Psoas muscle (tissue), 8 donors: ENCODE data around the gene MBP. TPM values are rescaled to one million over a fixed set of nuclear protein-coding genes. Genes with fewer than 3 reads are reported as not detected.

ENCODE experiments used
- ATAC-seq, 4 donors: fragments of 200-7000 bp; cut with Tn5 transposase; one replicate each; pipeline ENCODE4 v1.9.1; 2020; ENCODE audit warnings: moderate library complexity in 3 of 4, mild to moderate bottlenecking in 2 of 4
- DNase-seq, 2 donors: peaks; one replicate each; pipeline ENCODE4 v3.0.0-alpha.2; 2020
- H3K27ac ChIP-seq: fragments of 200-600 bp; one replicate; pipeline ENCODE4 v1.8.0; 2022
- H3K27me3 ChIP-seq, 3 donors: fragments of 200-600 bp in 1 of 3; one replicate each; pipeline versions ENCODE4 v1.6.1 to v1.8.0; 2013 to 2022; ENCODE audit warnings: low read length in 2 of 3, mild to moderate bottlenecking in 2 of 3, moderate library complexity in 1 of 3; ENCODE audit not compliant: insufficient read depth in 3 of 3
- H3K36me3 ChIP-seq, 2 donors: fragments of 200-600 bp in 1 of 2; one replicate each; pipeline versions ENCODE4 v1.6.1 to v1.8.0; 2013 to 2022; ENCODE audit warnings: low read depth in 1 of 2, mild to moderate bottlenecking in 1 of 2, moderate library complexity in 1 of 2; ENCODE audit not compliant: insufficient read depth in 1 of 2
- H3K4me1 ChIP-seq: fragments of 200-600 bp; one replicate; pipeline ENCODE4 v1.8.0; 2022
- H3K4me3 ChIP-seq: fragments of 200-600 bp; one replicate; pipeline ENCODE4 v1.8.0; 2022; ENCODE audit warnings: mild to moderate bottlenecking
- H3K9me3 ChIP-seq: fragments of 200-600 bp; one replicate; pipeline ENCODE4 v1.8.0; 2022
- WGBS, 3 donors: extraction: QIAGEN DNeasy Blood & Tissue Kit; methylation state at CpG; one replicate each; pipeline versions ENCODE4 v1.1.6 to v1.1.7; 2013; 5-methylcytosine and 5-hydroxymethylcytosine counted together
- intact Hi-C, 2 donors: fragments of 100-400 bp; cut with DNase I; formaldehyde crosslinking; loops; one replicate each; pipeline versions ENCODE4 v1.11.0 to v1.14.2; 2022
- polyA plus RNA-seq, 3 donors: library from polyadenylated mRNA; stranded (reverse); fragments of 200-250 nt; gene quantifications; one replicate each; pipeline ENCODE4 v1.2.3, GENCODE V29; 2013
- total RNA-seq, 4 donors: library from RNA; stranded (reverse); fragmentation: NEBNext Ultra II Directional in 2 of 4; extraction: Animal tissue kit (Norgen Biotek cat#: 25700) in 2 of 4; gene quantifications; one replicate each; pipeline versions ENCODE4 v1.2.1 to v1.2.4, GENCODE V29; 2021 to 2023
- TF ChIP-seq, protein P1 (sequence below): fragments of 200-600 bp; IDR thresholded peaks from one replicate; pipeline ENCODE4 v1.8.0; 2022; ENCODE audit warnings: antibody characterized with exemption
- donor health status: healthy with polysubstance abuse.
- donor health status: DM: no; HTN: no; CAD: no; lungs with moderate emphysema.
- donor health status: Bipolar disorder and iron deficiency.
- donor health status: healthy.
- donor health status: DM: yes; HTN: yes; CAD: no.
- donor health status: DM: no; HTN: no; CAD: no.
- donor health status: DM: no; HTN: no; CAD: no.
- donor health status: DM: yes; HTN: yes; CAD: no.

Gene MBP
- total and polyA plus RNA-seq, 7 donors, result 16.4 to 88.2 (median 51.6) TPM

DNA sequence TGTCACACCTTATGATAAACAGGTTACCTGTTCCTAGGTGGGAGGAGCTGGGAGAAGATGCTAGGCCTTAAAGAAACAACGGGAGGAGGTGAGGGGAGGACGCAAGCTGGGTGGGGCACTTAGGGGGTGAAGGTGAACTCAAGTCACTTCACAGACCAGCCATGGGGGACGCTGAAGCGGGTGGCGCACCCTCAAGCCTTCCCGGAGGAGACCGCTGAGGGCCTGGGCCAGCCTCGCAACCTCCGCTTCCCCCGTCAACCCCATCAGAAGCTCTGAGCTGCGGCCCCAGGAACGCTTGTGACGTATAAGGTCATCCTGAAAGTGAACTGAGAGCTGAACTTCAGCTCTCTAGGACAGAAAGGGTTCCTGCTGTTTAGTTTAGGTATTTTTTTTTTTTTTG lies 133.5 kb downstream of the MBP start:
- Histone ChIP-seq H3K27ac (no peak overlapping the region), H3K4me3 (no peak overlapping the region), H3K9me3 (no peaks in the 10 kb centered on the region), H3K36me3 (no peaks in the 10 kb centered on the region), H3K27me3 (no peaks in the 10 kb centered on the region), H3K4me1 (peaks cover 4% of the 10 kb centered on the region)
- no peak for ATAC-seq
- intact Hi-C loops, result loop anchor here in 1 of 2 donors (2.0 kb wide), 1 partner anchor 62 kb away; no protein-coding TSS in a partner anchor
- WGBS, 3 donors, result 88 to 93% (median 92%) methylated on average over 13 of the region's 13 CpGs
- DNase-seq, result no peak
- TF ChIP-seq, protein P1, sequence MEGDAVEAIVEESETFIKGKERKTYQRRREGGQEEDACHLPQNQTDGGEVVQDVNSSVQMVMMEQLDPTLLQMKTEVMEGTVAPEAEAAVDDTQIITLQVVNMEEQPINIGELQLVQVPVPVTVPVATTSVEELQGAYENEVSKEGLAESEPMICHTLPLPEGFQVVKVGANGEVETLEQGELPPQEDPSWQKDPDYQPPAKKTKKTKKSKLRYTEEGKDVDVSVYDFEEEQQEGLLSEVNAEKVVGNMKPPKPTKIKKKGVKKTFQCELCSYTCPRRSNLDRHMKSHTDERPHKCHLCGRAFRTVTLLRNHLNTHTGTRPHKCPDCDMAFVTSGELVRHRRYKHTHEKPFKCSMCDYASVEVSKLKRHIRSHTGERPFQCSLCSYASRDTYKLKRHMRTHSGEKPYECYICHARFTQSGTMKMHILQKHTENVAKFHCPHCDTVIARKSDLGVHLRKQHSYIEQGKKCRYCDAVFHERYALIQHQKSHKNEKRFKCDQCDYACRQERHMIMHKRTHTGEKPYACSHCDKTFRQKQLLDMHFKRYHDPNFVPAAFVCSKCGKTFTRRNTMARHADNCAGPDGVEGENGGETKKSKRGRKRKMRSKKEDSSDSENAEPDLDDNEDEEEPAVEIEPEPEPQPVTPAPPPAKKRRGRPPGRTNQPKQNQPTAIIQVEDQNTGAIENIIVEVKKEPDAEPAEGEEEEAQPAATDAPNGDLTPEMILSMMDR, result no peak

DNA sequence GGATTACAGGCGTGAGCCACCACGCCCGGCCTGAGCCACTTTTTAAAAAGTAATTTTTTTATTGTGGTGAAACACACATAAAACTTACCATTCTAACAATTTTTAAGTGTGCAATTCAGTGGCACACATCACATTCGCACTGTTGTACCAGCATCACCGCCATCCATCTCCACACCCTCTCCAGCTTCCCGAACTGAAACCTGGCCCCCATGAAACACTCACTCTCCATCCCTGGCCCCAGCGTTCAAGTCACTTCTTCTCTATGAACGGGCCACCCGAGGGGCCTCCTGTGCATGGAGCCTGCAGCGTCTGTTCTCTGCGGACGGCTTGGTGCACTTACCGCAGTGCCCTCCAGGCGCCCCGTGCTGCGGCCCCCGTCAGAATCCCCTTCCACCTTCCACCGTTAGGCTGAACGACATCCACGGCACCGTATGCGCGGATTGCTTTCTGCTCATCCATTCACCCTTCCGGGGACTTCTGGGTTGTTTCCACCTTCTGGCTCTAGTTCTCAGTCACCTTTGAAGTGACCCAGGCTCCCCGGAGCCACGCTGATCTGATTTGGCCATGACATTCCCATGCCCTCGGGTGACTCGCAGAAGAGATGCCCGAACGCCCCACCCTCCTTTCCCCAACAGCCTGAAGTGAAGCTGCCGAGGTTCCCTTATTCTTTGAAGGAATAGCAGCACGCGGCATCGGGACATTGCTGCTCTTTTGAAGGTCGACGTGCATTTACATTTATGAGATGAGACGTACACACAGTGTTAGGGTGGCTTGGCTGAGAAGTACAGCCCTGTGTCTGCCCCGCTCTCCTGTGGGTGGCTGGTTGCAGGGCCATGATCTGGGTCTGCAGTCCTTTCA lies 134.4 kb downstream of the MBP start:
- no peak for DNase-seq
- intact Hi-C loops, result loop anchor here in 1 of 2 donors (2.0 kb wide), 1 partner anchor 63 kb away; no protein-coding TSS in a partner anchor
- Histone ChIP-seq H3K9me3 (no peaks in the 10 kb centered on the region), H3K4me3 (no peak overlapping the region), H3K4me1 (peaks cover 3% of the 10 kb centered on the region), H3K27ac (no peak overlapping the region), H3K27me3 (no peaks in the 10 kb centered on the region), H3K36me3 (no peaks in the 10 kb centered on the region)
- no peak for ATAC-seq
- TF ChIP-seq, protein P1, result no peak
- WGBS, 3 donors, result 85 to 91% (median 88%) methylated on average over 38 of the region's 38 CpGs

DNA sequence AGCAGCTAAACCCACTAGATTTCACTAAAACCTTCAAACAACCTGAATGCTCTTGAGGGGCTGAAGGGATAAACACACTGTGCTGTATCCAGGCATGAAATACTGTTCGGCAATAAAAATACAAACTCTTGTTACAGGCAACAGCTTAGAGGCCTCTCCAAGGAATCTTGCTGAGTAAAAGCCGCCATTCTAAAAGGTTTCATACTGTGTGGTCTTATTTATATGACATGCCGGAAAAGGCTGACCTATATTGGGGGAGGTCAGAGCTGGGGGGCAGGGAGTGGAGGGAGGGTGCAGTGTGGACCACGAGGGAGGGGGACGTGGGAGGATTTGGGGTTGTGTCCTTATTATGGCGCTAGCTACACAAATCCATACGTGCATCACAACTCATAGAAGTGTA lies 136.2 kb downstream of the MBP start:
- TF ChIP-seq, protein P1, result no peak
- Histone ChIP-seq H3K27ac (no peak overlapping the region), H3K4me1 (no peaks in the 10 kb centered on the region), H3K4me3 (no peak overlapping the region), H3K27me3 (no peaks in the 10 kb centered on the region), H3K36me3 (no peaks in the 10 kb centered on the region), H3K9me3 (no peaks in the 10 kb centered on the region)
- no peak for DNase-seq
- WGBS, 3 donors, result 84 to 93% (median 88%) methylated on average over 7 of the region's 7 CpGs
- ATAC-seq, result no peak
- intact Hi-C loops, result no loop called here

DNA sequence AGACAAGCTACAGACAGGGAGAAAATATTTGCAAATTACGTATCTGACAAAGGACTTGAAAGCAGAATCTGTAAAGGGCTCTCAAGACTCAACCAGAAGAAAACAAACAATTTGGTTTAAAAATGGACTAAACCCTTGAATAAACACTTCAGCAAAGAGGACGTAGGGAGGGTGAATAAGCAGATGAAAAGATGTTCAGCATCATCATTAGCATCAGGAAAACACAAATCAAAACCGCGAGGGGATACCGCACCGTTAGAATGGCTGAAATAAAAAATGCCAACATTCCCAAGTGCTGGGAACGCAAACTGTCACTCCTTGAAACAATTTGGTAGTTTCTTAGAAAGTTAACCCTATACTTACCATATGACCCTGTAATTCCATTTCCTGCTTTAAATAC lies 136.7 kb downstream of the MBP start:
- DNase-seq (no peak), ATAC-seq (no peak)
- intact Hi-C loops, result no loop called here
- H3K36me3 ChIP-seq, result no peaks in the 10 kb centered on the region
- H3K9me3 ChIP-seq, result no peaks in the 10 kb centered on the region
- WGBS, 3 donors, result 59 to 69% (median 64%) methylated on average over 7 of the region's 7 CpGs
- no peaks in the 10 kb centered on the region for H3K27me3 ChIP-seq
- TF ChIP-seq, protein P1, result no peak
- no peaks in the 10 kb centered on the region for H3K4me1 ChIP-seq
- H3K4me3 ChIP-seq, result no peak overlapping the region
- H3K27ac ChIP-seq, result no peak overlapping the region
